Body of pancreas (tissue), 4 donors: Measurements from ENCODE around the gene DLG2.

Experiments used
- POLR2A ChIP-seq, 3 donors: fragments of 450-650 bp; IDR thresholded peaks; one replicate each; pipeline ENCODE4 v1.6.1; 2016; ENCODE audit warnings: antibody characterized with exemption in 3 of 3, mild to moderate bottlenecking in 2 of 3
- TF ChIP-seq, protein P1 (sequence below), 7 experiments: fragments of 450-650 bp in 4 of 7; fragments of 200-600 bp in 3 of 7; sonication (generic) in 3 of 7; IDR thresholded peaks; one replicate each; pipeline ENCODE4 v1.5.1; 2016 to 2019; ENCODE audit warnings: antibody characterized with exemption in 7 of 7

DNA sequence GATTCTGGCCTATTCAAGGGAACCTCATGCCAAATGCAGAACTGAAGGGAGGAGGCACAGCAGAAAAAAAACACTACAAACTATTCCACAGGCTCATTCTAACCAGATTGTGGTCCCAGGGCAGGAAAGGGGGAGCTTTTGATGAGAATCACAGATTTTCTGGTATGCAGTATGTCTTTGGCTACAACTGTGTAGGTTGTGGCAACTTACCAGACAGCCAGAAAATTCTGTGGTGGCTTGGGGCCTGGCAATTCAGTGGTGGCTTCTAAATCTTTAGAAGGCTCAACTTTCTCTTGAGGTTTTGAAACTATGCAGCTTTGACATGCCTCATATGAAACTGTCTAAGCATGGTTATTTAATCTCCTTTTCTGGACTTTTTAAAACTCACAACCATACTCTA is 1490.2 kb downstream of the DLG2 start:
- TF ChIP-seq, protein P1, sequence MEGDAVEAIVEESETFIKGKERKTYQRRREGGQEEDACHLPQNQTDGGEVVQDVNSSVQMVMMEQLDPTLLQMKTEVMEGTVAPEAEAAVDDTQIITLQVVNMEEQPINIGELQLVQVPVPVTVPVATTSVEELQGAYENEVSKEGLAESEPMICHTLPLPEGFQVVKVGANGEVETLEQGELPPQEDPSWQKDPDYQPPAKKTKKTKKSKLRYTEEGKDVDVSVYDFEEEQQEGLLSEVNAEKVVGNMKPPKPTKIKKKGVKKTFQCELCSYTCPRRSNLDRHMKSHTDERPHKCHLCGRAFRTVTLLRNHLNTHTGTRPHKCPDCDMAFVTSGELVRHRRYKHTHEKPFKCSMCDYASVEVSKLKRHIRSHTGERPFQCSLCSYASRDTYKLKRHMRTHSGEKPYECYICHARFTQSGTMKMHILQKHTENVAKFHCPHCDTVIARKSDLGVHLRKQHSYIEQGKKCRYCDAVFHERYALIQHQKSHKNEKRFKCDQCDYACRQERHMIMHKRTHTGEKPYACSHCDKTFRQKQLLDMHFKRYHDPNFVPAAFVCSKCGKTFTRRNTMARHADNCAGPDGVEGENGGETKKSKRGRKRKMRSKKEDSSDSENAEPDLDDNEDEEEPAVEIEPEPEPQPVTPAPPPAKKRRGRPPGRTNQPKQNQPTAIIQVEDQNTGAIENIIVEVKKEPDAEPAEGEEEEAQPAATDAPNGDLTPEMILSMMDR (IDR thresholded peaks at IDR 0.05) = no peak
- no peak for TF ChIP-seq POLR2A (IDR thresholded peaks at IDR 0.05)
